Peyer's patch (tissue), 4 donors: ENCODE data around the gene SMAD2.

ENCODE experiments used
- POLR2A ChIP-seq, 2 donors: fragments of 450-650 bp; IDR thresholded peaks; one replicate each; pipeline ENCODE4 v1.5.1; 2017; ENCODE audit warnings: antibody characterized with exemption in 2 of 2, mild to moderate bottlenecking in 2 of 2, moderate library complexity in 2 of 2
- TF ChIP-seq, protein P1 (sequence below), 6 experiments: fragments of 450-650 bp in 4 of 6; fragments of 200-600 bp in 2 of 6; sonication (generic) in 1 of 6; IDR thresholded peaks; one replicate each; pipeline ENCODE4 v1.5.1; 2017 to 2019; ENCODE audit warnings: antibody characterized with exemption in 6 of 6, mild to moderate bottlenecking in 3 of 6, moderate library complexity in 1 of 6

DNA sequence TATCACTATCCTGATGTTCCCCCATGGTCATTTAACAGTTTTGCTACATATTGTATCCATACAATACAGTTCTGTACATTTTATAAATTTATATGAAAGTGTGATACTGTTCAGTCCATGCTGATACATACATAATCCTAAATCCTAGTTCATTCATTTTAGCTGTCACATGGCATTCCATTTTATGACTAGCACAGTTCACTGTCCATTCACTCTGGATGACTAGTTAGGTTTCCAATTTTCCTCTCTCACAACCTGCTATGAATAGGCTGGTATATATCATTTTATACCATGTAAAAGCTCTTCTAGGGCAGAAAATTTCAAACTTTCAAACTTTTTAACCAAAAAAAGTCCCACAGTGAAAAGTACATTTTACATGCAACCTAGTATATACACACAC lies 15.2 kb downstream of the SMAD2 start:
- TF ChIP-seq POLR2A (IDR thresholded peaks at IDR 0.05), result no peak
- TF ChIP-seq, protein P1, sequence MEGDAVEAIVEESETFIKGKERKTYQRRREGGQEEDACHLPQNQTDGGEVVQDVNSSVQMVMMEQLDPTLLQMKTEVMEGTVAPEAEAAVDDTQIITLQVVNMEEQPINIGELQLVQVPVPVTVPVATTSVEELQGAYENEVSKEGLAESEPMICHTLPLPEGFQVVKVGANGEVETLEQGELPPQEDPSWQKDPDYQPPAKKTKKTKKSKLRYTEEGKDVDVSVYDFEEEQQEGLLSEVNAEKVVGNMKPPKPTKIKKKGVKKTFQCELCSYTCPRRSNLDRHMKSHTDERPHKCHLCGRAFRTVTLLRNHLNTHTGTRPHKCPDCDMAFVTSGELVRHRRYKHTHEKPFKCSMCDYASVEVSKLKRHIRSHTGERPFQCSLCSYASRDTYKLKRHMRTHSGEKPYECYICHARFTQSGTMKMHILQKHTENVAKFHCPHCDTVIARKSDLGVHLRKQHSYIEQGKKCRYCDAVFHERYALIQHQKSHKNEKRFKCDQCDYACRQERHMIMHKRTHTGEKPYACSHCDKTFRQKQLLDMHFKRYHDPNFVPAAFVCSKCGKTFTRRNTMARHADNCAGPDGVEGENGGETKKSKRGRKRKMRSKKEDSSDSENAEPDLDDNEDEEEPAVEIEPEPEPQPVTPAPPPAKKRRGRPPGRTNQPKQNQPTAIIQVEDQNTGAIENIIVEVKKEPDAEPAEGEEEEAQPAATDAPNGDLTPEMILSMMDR (IDR thresholded peaks at IDR 0.05), result no peak
